Loucy (cell line): Measurements from ENCODE around the gene BPIFB3.

Experiments
- CTCF ChIP-seq: fragments of 200-600 bp; sonication (generic); conservative IDR thresholded peaks from 2 replicates; pipeline ENCODE4 v1.5.1; 2014; ENCODE audit warnings: mild to moderate bottlenecking, antibody characterized with exemption, low read length
- EZH2phosphoT487 ChIP-seq: fragments of 200-600 bp; IDR thresholded peaks from 2 replicates; pipeline ENCODE4 v1.6.1; 2018; ENCODE audit warnings: antibody characterized with exemption, mild to moderate bottlenecking, moderate library complexity, borderline replicate concordance

GRCh38 chr20:33053291-33054106 is at the start of gene BPIFB3:
- TF ChIP-seq CTCF (no peak), EZH2phosphoT487 (no peak)
